GM19240 (cell line): Measurements from ENCODE around the gene DAPK2.

Experiments used
- DNase-seq: peaks from one replicate; pipeline ENCODE4 v3.0.0; 2011; ENCODE audit warnings: low spot score; ENCODE audit not compliant: insufficient read length

DAPK2 gene

DNA sequence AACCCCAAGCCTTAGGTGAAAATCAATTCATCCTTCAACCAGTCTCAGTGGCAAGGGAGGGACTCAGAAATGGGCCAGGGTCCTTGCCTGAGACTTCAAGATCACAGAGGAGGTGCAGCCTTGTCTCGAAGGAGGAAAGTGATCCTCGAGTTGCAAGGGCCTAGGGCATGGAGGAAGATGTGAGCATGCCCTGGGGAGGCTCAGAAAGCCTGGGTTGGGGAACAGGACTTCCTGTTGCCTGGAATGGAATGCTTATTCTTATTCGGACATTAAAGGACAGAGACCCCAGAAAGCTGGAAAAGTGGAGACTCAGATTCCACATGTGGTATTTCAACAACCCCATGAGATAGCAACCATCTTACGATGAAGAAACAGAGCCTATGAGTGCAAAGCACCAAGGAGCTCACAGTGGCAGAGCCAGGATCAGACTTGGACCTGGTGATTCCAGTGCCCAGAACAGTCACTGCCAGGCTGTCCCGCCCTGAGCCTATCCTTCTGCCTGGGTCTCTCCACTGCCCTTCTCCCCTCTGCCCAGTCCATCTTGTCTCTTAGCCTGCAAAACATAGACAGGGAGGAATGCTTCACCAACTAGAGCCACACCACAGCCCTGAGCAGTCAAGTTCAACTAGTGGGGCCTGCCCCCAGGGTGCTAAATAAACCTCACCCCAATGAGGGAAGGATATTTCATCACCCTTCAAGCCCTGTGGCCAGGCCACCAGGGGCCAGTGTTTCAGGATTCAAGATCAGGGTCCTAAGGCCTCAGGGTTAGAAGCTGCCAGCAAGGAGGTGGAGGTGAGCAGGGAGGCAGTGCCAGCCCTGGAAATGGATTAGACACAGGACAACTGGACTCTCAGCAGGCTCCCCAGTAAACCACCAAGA, 21.9 kb downstream of the DAPK2 start:
- no peak for DNase-seq

DNA sequence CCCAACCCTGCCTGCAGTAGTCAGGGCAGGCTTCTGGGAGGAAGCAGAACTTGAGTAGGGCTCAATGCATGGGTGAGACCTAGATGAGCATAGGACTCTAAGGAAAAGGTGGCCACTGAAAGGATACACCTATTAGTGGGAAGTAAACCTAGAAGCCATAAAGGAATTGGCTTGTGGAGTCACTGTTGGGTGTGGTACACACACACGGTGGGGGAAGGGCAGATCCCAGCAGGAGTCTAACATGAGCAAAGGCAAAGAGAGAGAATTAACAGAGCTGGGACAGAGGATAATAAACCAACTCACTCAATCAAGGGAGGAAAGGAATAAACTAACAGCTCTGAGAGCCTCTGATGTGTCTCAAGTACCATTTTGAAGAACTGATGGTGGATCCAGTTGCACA, 23.1 kb downstream of the DAPK2 start:
- DNase-seq = no peak

DNA sequence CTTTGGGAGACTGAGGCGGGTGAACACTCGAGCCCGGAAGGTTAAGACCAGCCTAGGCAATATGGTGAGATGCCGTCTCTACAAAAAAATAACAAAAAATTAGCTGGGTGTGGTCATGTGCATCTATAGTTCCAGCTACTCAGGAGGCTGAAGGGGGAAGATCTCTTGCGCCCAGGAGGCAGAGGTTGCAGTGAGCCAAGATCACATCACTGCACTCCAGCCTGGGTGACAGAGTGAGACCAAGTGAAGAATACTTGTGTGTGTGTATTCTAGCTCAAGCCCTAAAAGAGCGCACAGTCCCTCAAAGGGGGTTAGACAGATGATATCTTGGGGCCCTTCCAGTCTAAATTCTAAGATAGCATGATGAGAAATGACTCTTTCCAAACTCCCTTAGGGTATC, 23.7 kb downstream of the DAPK2 start:
- no peak for DNase-seq

DNA sequence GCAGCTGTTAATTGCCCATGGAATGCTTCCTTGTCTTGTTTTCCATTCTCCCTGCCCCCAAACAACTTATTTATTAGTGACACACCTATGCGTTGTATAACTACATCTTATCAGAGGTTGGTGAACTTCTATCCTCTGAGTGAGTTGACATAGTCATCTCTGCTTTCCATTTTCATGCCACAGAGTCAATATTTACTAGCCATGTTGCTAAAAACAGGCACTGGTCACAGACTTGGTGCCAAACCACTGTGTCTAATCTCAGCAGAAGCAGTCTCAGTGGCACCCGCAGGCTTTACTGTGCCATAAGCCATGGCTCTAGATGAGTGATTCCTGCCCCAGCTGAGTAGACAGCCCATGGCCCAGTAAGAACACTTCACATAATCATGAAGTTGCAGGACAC, 26.5 kb downstream of the DAPK2 start:
- no peak for DNase-seq

DNA sequence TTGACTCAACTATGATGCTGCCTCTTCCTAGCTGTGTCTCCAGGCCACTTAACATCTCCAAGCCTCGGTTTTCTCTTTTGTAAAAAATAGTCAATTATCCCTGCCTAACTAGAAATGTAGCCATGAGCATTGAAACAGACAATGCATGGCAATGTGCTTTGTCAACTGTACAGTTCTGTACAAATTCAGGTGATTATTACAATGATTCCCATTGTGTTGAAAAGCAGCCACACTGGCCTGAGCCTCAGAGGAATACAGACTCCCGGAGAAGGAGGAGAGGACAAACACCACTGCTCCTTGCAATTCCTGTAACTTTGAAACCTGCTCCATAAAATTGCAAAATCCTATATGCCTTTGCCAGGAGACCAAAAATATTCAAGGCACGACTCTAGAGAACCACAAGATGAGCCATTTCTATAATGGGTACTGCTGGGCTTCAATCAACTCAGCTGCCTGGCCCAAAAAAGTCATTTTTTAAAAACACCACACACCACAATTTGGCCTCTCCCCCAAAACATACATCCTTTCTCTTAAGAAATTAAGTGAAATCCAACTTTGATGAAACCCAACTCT, 28.6 kb downstream of the DAPK2 start:
- DNase-seq = no peak

DNA sequence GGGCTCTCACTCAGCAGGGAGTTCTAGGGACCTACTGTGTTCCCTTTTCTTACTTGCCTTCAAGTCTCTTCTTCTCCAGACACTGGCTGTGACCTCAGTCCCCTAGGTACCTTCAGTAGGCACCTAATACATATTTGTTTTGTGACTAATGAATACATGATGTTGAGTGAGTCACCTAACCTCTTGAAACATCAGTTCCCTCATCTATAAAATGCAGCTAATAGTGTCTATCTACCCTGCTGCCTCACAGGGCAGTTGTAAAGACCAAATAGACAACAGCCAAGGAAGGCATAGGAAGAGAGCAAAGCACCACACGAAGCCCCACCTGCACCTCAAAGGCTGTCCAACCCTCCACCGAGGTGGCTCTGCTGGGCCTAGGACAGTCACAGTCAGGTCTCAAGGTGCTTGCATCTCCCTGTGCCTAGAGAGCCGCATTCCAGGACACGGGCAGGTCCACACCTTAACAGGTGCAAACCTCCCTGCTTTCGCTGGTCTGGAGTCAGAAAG, 29.1 kb downstream of the DAPK2 start:
- DNase-seq = no peak

DNA sequence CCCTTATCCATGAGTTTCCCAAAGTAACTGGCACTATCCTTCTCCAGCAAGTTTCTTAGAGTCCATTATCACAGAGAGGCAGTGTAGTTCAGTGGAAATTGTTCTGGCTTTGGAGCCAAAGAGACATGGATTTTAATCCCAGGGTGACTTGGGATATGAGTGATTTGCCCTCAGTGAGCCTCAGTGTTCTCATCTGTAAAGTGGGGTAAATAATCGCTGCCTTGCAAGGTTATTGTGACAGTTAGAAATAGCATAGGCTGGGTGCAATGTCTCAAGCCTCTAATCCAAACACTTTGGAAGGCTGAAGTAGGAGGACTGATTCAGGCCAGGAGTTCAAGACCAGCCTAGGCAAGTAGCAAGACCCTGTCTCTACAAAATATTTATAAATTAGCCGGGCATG, 30.0 kb downstream of the DAPK2 start:
- no peak for DNase-seq

DNA sequence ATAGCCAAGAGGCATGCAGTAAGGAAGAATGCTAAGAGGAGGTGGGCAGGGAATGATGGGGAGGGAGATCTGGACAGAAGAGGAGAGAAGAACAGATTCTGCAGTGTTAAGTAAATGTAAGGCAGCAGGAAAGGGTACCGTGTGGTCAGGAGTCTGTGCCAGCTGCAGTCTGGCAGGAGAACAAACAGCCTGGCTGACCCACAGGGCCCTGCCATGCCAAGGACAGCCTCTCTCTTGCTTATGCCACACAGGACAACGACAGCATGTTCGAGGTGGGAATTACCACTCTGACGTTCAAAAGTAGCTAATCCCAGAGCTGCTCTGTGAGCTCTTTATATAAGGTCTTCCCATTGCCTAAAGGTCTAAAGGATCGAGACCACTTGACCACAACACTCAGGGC, 31.3 kb downstream of the DAPK2 start:
- DNase-seq = no peak

DNA sequence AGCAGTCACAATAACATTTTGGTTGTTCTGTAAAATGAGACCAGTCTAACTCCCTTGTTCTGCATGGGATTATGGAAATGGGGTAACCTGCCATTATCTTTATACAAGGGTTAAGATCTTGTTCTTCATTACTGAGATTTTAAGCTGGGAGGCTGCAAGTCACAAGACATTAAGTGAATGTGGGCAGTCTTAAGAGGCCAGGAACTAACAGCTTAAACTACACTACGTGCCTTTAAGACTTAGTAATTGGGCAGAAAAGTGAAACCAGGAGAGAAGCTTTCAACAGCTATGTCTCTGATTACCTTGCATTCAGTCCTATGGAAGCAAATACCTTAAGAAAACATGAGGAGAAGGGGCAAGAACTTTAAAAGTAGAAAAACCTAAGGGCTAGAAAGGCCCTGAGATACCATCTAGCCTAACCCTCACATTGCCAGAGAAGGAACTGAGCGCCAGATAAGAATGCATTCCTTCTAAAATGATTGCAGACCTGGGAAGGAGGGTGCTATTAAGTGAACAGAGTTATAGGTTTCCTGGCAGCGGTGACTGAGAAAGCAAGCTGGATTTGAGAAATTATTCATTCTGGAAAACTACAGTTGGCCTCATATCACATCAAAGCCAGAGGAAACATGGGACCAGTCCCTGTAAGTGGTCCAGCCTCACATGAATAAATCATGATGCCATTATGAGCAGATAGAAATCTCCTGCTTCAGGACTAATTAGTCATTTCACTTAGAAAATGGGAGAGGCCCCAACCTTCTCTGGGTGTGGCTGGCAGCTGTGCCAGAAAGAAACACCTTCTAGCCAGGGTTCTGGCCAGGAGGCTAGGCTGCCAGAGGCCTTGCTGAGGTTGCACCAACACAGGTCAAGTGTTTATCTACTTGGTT, 32.9 kb downstream of the DAPK2 start:
- DNase-seq = no peak

DNA sequence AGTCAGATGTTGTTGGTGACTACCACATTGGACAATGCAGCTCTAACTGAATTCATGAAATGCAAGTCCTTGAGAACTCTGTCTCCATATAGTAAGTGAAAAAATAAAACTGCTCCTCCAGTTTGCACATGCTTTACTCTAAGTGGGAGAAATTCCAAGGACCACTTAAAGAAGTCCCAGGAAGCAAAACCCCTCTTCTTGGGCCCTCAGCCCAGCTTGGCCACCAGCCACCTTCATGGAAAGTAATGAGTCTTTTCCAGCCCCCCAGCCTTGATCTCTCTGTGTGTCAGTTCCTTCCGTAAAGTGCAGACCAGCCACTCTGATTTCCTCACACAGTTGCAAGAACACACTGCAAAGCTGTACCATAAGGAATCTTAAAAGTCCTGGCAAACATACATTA, 34.5 kb downstream of the DAPK2 start:
- DNase-seq = no peak

DNA sequence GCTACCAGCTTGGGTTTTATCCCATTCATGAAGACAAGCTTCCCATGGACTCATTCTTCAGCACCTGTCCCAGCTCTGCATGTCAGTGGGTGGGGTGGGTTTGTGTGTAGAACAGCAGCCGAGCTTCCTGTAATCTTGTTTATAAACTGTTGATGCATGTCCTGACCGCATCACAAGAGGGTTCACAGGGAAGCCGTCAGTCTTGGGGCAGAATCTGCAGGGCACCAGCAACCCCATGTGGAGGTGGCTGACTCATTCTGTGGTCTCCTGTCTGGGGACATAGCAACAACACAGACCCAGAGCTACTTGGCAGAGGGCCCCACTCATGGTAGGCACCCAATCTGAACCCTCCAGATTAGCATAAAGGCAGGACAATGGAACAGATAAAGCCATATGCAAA, 35.6 kb downstream of the DAPK2 start:
- DNase-seq = peak; percentile 83

DNA sequence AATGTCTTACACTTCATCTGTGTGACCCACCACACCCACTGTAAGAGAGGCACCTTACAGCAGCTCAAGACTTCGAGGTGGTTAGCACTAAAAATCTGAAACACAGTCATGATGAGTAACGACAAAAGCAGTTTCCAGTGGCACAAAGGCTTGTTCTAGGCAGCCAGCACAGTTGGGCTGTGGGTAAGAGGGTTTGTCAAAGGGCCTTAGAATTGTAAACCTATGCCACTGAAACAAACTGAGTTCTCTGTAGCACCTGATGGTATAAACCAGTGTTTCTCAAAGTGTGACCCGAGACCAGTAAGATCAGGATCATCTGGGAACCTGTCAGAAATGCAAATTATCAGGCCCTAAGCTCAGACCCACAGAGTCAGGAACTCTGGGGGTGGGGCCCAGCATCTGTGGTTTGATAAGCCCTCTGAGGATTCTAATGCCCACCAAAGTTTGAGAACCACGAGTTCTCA, 36.5 kb downstream of the DAPK2 start:
- no peak for DNase-seq

DNA sequence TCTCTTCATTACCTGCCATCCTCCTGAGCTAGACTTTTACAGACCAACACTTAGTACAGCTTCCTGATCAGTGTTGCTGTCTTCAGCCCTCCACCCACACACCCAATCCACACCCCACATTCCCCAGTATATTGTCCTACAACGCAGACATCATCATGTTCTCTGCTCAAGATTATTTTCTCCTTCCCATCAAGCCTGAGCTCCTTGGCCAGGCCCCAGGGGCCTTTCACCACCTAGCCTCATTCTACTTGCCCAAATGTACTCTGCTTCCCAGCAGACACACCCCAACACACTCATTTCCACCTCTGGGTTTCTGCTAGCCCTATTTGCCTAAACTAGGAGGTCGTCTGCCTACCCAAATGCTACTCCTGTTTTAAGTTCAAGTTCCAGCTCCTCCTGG, 37.0 kb downstream of the DAPK2 start:
- DNase-seq = no peak

DNA sequence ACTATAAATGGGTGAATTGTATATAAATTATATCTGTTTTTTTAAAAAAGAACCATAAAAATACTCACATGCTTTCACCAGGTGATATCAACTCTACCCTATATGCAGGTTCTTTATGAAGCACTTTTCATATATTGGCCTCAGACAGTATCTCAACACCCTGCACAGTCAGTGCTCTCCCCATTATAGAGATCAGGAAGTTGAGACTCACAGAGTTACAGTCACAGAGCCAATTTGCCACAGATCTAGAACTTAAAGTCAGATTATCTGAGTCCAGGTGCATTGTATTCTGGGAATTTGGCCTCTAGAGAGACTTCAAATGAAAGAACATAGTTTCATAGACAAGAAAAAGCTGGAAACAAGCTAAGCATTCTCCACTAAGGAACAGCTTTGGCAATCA, 38.1 kb downstream of the DAPK2 start:
- no peak for DNase-seq

DNA sequence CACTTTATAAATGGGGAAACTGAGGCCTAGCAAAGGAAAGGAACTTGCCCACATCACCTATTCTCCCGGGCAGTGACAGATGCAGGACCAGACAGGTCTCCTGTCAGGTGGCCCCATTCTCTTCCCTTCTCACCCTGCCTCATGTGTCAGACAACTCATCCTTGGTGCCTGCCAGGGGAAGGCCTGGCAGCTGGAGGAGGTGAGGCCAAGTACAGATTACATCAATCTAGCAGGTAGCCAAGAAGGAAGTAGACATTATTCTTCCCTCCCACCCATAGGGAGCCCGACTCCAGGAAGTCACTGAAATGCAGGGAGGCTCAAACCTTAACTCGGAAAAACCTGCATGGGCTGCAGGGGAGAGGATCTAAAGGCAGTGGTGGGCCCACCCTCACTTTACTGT, 39.6 kb downstream of the DAPK2 start:
- no peak for DNase-seq

DNA sequence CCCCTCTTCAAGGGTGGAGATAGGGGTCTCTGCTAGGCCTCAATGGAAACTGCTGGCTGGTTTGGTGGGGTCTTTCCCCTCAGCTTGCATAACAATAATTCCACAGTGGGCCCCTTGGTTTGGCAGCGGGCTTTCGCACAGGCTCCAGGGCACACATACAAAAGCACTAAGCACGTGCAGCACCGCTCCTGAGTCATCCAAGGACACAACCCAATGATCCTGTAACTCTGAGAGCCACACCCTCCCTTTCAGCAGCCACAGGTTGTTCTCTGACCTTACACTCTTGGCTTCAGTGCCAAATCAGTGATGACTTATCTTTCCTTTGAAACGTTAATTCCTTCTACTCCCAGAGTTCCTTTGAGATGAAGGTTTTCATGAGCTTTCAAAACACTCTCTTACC, 41.7 kb downstream of the DAPK2 start:
- DNase-seq = no peak

DNA sequence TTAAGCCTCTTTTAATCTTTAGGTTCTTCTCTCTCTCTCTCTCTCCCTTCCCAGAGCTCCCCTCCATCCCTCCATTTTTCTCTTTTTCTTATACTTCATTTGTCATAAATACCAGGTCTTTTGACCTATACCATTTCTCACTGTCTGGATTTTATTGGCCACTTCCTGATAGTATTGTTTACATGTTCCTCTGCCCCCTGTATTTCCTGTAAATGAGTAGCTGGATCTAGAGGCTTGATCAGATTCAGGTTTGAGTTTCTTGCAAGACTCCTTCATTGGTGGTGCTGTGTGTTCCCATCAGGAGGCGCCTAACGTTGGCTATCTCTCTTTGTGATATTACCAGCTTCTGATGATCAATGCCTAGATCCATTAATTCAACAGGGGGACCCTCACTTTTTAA, 42.2 kb downstream of the DAPK2 start:
- DNase-seq = no peak

DNA sequence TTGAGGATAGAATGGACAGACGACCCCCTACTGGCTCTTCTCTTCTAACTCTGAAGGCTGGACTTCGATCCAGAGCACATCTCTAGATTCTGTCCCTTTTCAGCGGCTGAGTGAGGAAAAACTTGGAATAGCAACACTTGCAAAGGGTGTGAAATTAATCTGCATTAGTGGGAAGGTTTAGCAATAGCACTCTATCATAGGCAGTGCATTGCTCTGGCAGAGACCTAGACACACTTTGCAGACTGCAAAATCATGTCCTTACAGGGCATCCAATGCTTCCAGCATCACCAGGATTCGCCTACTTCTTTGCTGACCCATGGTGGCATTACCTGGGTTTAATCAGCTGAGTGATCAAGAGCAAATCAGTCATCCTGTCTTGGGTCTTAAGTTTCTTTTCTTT, 43.1 kb downstream of the DAPK2 start:
- DNase-seq = no peak

DNA sequence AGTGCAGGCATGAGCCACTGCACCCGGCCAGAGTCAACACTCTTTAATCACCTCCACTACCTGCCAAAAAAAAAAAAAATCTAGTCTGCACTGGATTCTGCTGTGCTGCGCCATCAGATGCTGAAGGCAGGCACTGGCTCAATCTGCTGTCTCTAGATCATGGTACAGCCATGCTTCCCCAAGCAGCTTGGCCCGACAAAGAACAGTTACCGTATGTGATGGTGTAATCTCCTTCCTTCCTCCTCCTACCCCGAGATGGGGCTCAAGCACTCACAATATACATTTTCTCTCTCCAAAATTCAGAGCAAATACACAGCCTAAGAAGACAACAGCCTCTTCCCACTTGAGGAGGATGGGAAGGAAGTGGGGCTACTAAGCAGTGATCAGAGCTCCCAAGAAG, 45.1 kb downstream of the DAPK2 start:
- DNase-seq = no peak

DNA sequence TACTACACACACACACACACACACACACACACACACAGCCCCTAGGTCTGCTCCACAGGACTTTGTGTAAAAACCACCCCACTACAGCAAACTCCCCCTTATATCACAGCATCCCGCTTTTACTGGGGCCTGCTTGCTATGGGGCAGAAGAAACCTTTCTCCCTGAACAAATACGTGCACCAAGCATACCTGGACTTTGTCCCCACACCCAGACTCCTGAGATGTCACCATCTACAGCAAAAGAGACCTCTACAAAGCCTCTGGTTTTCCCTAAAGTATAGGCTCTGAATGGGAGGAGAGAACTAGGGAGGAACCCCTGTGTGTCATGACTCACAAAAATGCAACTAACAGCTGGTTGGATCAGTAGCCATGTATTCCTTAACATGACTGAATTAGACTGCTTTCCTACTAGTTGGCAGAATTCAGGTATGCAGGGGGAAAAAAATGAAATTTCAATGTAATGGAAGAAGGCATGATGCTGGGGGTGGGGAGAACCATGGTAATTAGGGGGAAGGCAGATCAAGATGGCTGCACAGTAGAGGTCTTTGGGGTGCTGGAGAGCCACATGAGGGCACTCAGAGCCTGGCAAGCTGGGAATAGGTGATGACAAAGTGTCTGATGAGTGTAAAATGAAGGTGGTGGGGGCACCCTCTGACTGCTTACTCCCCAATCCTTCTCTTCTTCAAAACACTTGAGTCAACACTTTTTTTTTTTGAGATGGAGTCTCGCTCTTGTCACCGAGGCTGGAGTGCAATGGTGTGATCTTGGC, 45.9 kb downstream of the DAPK2 start:
- no peak for DNase-seq

DNA sequence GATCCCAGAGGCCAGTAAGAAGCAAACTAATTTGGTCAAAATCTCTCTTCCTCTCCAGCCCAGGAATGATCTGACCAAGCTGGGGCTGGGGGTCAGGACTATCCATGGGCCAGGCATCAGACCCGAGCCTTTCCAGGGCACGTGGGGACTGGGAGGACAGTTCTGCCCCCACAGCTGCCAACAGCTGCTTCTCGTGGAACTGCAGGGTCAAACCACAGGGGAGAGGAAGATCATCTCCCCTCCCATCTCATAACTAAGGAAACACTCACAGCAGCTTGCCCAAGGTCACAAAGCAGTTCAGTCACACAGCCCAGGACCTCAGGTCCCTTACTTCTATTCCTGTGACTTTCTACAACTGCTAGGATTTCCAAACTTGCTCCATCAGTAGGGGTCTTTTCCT, 47.1 kb downstream of the DAPK2 start:
- no peak for DNase-seq
